MM.1S (cell line): Measurements from ENCODE around the gene ADGRL3.
"Not testable (repeated sequence)": the region's sequence is repeated elsewhere in the genome, so short reads cannot be mapped to it uniquely, and the experiment has no call there.

ENCODE experiments used
- DNase-seq: peaks from one replicate; pipeline ENCODE4 v3.0.0-alpha.2; 2015
- H2AFZ ChIP-seq: fragments of 300-600 bp; sonication (generic); 2 replicates; pipeline ENCODE4 v1.6.0; 2016; ENCODE audit warnings: antibody characterized with exemption, low read length
- H3F3A ChIP-seq: fragments of 300-600 bp; sonication (generic); 2 replicates; pipeline ENCODE4 v1.6.1; 2016; ENCODE audit warnings: mild to moderate bottlenecking, antibody characterized with exemption, low read length, moderate library complexity, mixed read lengths; ENCODE audit not compliant: insufficient read depth
- H3K27ac ChIP-seq: fragments of 300-600 bp; sonication (generic); 2 replicates; pipeline ENCODE4 v1.5.1; 2016; ENCODE audit warnings: mild to moderate bottlenecking, low read length
- H3K27me3 ChIP-seq: fragments of 300-600 bp; sonication (generic); replicated peaks from 2 replicates; pipeline ENCODE4 v1.6.0; 2016; ENCODE audit warnings: low read length; ENCODE audit not compliant: insufficient read depth
- H3K36me3 ChIP-seq: fragments of 300-600 bp; sonication (generic); replicated peaks from 2 replicates; pipeline ENCODE4 v1.6.1; 2016; ENCODE audit warnings: mild to moderate bottlenecking, low read length, mixed read lengths; ENCODE audit not compliant: insufficient read depth
- H3K4me1 ChIP-seq: fragments of 300-600 bp; sonication (generic); 2 replicates; pipeline ENCODE4 v1.6.1; 2016; ENCODE audit warnings: low read length, mixed read lengths
- H3K4me2 ChIP-seq: fragments of 300-600 bp; sonication (generic); 2 replicates; pipeline ENCODE4 v1.6.0; 2016; ENCODE audit warnings: low read depth, low read length
- H3K4me3 ChIP-seq: fragments of 300-600 bp; sonication (generic); 2 replicates; pipeline ENCODE4 v1.5.1; 2016; ENCODE audit warnings: low read length, mixed read lengths
- H3K79me2 ChIP-seq: fragments of 300-600 bp; sonication (generic); 2 replicates; pipeline ENCODE4 v1.6.1; 2016; ENCODE audit warnings: mixed run types, low read length, mixed read lengths
- H3K9ac ChIP-seq: fragments of 300-600 bp; sonication (generic); 2 replicates; pipeline ENCODE4 v1.6.1; 2016; ENCODE audit warnings: low read length, mixed read lengths
- H3K9me2 ChIP-seq: fragments of 300-600 bp; sonication (generic); replicated peaks from 2 replicates; pipeline ENCODE4 v1.6.1; 2016; ENCODE audit warnings: mild to moderate bottlenecking, low read length, mixed read lengths; ENCODE audit not compliant: insufficient read depth
- H3K9me3 ChIP-seq: fragments of 300-600 bp; sonication (generic); replicated peaks from 2 replicates; pipeline ENCODE4 v1.6.1; 2016; ENCODE audit warnings: mild to moderate bottlenecking, low read length, mixed read lengths; ENCODE audit not compliant: insufficient read depth
- H4K20me1 ChIP-seq: fragments of 300-600 bp; sonication (generic); 2 replicates; pipeline ENCODE4 v1.6.1; 2016; ENCODE audit warnings: mild to moderate bottlenecking, low read length, moderate library complexity, mixed read lengths; ENCODE audit not compliant: insufficient read depth
- CTCF ChIP-seq: fragments of 300-600 bp; sonication (generic); IDR thresholded peaks from 2 replicates; pipeline ENCODE4 v1.5.1; 2016; ENCODE audit warnings: antibody characterized with exemption, low read length, mixed read lengths
- EZH2 ChIP-seq: fragments of 300-600 bp; sonication (generic); optimal IDR thresholded peaks from 2 replicates; pipeline ENCODE3; 2017; ENCODE audit warnings: low read depth, mild to moderate bottlenecking, antibody characterized with exemption, low read length, mixed read lengths
- EZH2phosphoT487 ChIP-seq: fragments of 300-600 bp; sonication (generic); IDR thresholded peaks from 2 replicates; pipeline ENCODE4 v1.6.1; 2018; ENCODE audit warnings: antibody characterized with exemption, low read length

ADGRL3 gene

GRCh38 chr4:61205066-61205465 is 4.9 kb downstream of the ADGRL3 start:
- H4K20me1 ChIP-seq = no peaks in the 10 kb centered on the region
- no peaks in the 10 kb centered on the region for H3K79me2 ChIP-seq
- no peak overlapping the region for H3K4me2 ChIP-seq
- no peak overlapping the region for H3K4me3 ChIP-seq
- no peaks in the 10 kb centered on the region for H3F3A ChIP-seq
- no peak for DNase-seq
- H3K27me3 ChIP-seq = no peaks in the 10 kb centered on the region
- no peak for TF ChIP-seq EZH2phosphoT487
- TF ChIP-seq EZH2 = no peak
- no peak overlapping the region for H3K27ac ChIP-seq
- no peaks in the 10 kb centered on the region for H3K4me1 ChIP-seq
- no peaks in the 10 kb centered on the region for H3K36me3 ChIP-seq
- no peaks in the 10 kb centered on the region for H3K9me2 ChIP-seq
- no peaks in the 10 kb centered on the region for H3K9me3 ChIP-seq
- H2AFZ ChIP-seq = no peak overlapping the region
- no peak overlapping the region for H3K9ac ChIP-seq

- not testable (repeated sequence) for H3K4me3 ChIP-seq, H3F3A ChIP-seq, H3K36me3 ChIP-seq, H2AFZ ChIP-seq, H3K27ac ChIP-seq, H3K9me3 ChIP-seq, H3K9ac ChIP-seq, H3K9me2 ChIP-seq, DNase-seq, H3K4me2 ChIP-seq, H4K20me1 ChIP-seq, H3K27me3 ChIP-seq, H3K4me1 ChIP-seq, H3K79me2 ChIP-seq
Observed at GRCh38 chr4:61207156-61207555, 7.0 kb downstream of the ADGRL3 start.

GRCh38 chr4:61210186-61210939 is 10.2 kb downstream of the ADGRL3 start:
- H4K20me1 ChIP-seq = no peaks in the 10 kb centered on the region
- no peak overlapping the region for H3K4me3 ChIP-seq
- H3K27ac ChIP-seq = no peak overlapping the region
- H3K79me2 ChIP-seq = no peaks in the 10 kb centered on the region
- H3K9ac ChIP-seq = no peak overlapping the region
- H3K9me2 ChIP-seq = no peaks in the 10 kb centered on the region
- no peaks in the 10 kb centered on the region for H3K36me3 ChIP-seq
- no peaks in the 10 kb centered on the region for H3K27me3 ChIP-seq
- H2AFZ ChIP-seq = no peak overlapping the region
- TF ChIP-seq EZH2phosphoT487 (no peak), CTCF (no peak), EZH2 (no peak)
- H3F3A ChIP-seq = no peaks in the 10 kb centered on the region
- no peaks in the 10 kb centered on the region for H3K9me3 ChIP-seq
- H3K4me2 ChIP-seq = no peak overlapping the region
- no peaks in the 10 kb centered on the region for H3K4me1 ChIP-seq
- no peak for DNase-seq

- Histone ChIP-seq H3F3A (no peaks in the 10 kb centered on the region), H3K4me2 (no peak overlapping the region), H2AFZ (no peak overlapping the region), H3K4me1 (no peaks in the 10 kb centered on the region), H3K9ac (no peak overlapping the region), H3K36me3 (no peaks in the 10 kb centered on the region), H3K79me2 (no peaks in the 10 kb centered on the region), H3K4me3 (no peak overlapping the region), H3K9me2 (no peaks in the 10 kb centered on the region), H3K9me3 (no peaks in the 10 kb centered on the region), H3K27ac (no peak overlapping the region), H4K20me1 (no peaks in the 10 kb centered on the region), H3K27me3 (no peaks in the 10 kb centered on the region)
- DNase-seq = no peak
- TF ChIP-seq CTCF = no peak
- no peak for TF ChIP-seq EZH2phosphoT487
- TF ChIP-seq EZH2 = no peak
Observed at GRCh38 chr4:61211781-61212180, 11.7 kb downstream of the ADGRL3 start.
